ENCODE data around the gene POLRMT.
"Not testable (repeated sequence)": the region's sequence is repeated elsewhere in the genome, so short reads cannot be mapped to it uniquely, and the experiment has no call there.

The POLRMT gene

GRCh38 chr19:626566-626965 lies 6.8 kb downstream of the POLRMT start:
- DNase-seq (ENCODE audit: low read depth), result not testable (repeated sequence)

- no peak for DNase-seq (ENCODE audit: low read depth)
Observed at GRCh38 chr19:625257-625656, 8.1 kb downstream of the POLRMT start.

- DNase-seq (ENCODE audit: low read depth), result no peak
Observed at GRCh38 chr19:624433-625109, 8.8 kb downstream of the POLRMT start.

- peak; percentile 87 for DNase-seq (ENCODE audit: low read depth)
Observed at GRCh38 chr19:623974-624373, 9.4 kb downstream of the POLRMT start.

GRCh38 chr19:623175-623916 lies 10.0 kb downstream of the POLRMT start:
- no peak for DNase-seq (ENCODE audit: low read depth)

DNA sequence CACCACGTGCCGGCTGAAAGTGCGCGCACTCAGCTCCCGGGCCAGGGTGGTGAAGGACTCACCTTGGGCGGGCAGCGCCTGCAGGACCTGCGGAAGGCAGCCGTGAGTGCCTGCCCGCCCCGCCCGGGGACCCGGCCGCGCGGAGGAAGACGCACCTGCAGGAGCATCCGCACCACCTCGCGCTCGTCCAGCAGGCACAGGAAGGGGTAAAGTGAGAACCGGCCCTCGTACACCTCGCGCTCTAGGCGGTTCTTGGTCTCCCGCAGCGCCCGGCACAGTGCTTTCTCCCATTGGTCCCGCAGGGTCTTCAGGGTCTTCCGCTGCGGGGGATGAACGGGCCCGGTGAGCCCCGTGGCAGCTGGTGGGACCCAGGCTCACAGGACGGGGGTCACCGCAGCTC lies 10.7 kb downstream of the POLRMT start:
- no peak for DNase-seq (ENCODE audit: low read depth)

- DNase-seq (ENCODE audit: low read depth), result no peak
Observed at GRCh38 chr19:621819-622218, 11.5 kb downstream of the POLRMT start.

DNA sequence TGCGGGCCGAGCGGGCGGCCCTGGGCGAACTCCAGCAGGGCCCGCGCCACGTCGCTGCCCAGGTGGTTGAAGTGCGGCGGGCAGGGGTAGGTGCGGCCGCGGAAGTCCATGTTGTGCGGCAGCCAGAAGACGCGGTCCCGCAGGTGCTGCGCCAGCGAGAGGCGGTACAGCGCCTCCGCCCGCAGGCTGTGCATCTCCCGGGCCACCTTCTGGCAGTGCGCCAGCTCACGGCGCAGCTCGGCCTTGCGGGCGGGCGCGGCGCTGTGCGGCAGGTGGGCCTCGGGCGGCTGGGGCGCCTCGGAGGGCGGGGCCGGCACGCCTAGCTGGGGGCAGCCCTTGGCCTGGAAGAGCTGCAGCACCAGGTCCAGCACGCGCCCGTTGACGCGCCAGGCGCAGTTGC lies 12.1 kb downstream of the POLRMT start:
- not testable (repeated sequence) for DNase-seq (ENCODE audit: low read depth)

DNA sequence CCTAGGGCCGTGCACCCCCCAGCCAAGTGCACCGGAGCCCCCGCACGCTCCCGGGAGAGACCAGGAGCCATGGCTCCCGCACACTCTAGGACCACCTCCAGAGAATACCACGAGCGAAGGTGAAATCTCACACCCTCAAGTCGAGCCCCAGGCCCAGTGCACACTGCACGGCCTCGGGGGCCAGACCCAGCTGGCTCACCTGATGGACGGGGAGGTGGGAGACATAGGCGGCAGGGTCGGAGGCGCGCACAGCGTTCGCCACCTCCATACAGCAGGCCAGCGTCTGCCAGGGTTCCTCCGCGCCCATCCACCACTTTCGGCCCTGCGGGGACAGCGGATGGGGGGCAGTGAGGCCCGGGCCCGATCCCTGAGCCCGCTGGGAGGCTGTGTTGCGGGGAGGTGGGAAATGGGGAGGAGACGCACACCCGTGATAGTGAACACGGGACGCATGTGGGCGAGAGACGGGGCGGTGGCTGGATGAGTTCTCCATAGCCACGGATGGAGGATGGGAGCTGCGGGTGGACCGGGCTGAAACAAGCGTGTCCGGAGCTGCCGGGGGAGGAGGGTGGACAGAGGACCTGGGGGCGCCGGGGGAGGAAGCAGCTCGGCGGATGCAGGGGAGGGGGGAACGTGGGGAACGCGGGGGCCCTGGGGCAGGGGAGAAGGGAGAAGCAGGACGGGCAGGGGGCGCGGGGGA lies 13.0 kb downstream of the POLRMT start:
- DNase-seq (ENCODE audit: low read depth), result no peak

DNA sequence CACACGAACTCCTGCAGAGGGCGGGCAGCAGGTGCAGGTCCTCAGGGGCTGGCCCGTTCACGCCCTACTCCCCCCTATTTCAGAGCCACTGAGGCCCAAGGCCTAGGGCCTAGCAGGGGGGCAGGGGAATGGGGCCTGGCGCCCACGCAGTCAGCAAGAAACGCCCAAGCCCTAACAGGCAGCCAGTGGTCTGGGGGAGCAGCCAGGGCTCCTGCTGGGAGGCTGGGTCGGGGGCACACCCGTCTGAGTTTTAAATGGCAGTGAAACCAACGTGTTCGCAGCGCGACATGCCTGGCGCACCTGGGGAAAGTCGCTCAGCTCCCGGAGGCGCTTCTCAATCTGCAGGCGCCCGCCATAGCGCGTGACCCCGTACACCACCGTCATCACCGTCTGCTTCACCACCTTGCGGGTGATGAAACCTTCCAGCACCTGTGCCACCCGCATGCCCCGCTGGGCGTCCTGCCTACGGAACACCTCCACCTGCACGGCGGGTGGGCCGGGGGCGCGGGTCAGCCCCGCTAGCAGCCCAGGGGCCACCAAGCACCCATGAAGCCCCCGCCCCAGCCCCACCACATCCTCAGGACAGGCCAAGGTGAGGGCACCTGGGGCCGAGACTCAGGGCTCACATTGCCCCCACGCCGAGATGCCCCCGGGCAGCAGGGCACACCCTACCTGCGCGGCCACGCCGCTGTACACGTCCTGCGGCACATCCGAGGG lies 13.9 kb downstream of the POLRMT start:
- no peak for DNase-seq (ENCODE audit: low read depth)

GRCh38 chr19:618674-619285 lies 14.6 kb downstream of the POLRMT start:
- no peak for DNase-seq (ENCODE audit: low read depth)

DNA sequence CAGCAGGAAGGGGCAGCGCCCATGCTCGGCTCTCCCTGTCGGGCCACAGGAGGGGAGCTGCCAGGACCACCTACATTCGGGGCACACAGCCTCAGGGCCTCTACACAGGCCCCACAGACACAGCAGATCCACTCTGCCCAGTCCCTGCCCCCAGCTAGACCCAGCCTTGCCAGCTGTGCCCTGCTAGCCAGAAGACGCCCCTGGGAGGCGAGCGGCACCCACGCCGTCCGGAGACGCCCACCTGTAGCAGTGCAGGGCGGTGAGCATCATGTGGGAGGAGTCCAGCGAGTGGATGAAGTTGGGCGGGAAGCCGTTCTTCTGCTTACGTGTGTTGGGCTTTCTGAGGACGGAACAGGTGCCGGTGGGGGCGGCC lies 15.1 kb downstream of the POLRMT start:
- no peak for DNase-seq (ENCODE audit: low read depth)

GRCh38 chr19:617551-618246 lies 15.6 kb downstream of the POLRMT start:
- DNase-seq (ENCODE audit: low read depth), result no peak

DNA sequence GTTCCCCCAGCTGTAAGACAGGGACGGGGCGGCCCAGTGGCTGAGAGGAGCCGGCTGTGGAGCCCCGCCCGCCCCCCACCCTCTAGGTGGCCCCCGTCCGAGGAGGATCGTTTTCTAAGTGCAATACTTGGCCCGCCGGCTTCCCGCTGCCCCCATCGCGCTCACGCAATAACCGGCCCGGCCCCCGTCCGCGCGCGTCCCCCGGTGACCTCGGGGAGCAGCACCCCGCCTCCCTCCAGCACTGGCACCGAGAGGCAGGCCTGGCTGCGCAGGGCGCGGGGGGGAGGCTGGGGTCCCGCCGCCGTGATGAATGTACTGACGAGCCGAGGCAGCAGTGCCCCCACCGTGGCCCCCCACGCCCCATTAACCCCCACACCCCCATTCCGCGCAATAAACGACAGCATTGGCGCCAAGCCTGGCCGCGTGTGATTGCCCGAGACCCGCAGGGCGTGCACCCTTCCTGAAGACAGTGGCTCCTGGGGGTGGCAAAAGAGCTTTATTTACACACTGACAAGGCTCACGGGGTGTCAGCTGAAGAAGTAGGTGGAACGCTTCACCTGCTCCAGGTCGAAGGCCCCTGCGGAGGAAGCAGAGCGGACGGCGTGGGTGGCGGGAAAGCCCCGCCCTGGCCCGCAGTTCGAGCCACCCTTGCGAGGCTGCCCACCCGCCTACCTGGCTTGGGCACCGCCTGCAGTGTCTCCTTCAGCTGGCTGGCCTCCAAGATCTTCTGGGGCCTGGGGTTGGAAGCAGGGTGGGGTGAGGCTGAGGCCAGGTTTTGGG lies 16.4 kb downstream of the POLRMT start:
- no peak for DNase-seq (ENCODE audit: low read depth)

GRCh38 chr19:616062-616700 lies 17.2 kb downstream of the POLRMT start:
- no peak for DNase-seq (ENCODE audit: low read depth)

GRCh38 chr19:615619-616018 lies 17.7 kb downstream of the POLRMT start:
- no peak for DNase-seq (ENCODE audit: low read depth)

DNA sequence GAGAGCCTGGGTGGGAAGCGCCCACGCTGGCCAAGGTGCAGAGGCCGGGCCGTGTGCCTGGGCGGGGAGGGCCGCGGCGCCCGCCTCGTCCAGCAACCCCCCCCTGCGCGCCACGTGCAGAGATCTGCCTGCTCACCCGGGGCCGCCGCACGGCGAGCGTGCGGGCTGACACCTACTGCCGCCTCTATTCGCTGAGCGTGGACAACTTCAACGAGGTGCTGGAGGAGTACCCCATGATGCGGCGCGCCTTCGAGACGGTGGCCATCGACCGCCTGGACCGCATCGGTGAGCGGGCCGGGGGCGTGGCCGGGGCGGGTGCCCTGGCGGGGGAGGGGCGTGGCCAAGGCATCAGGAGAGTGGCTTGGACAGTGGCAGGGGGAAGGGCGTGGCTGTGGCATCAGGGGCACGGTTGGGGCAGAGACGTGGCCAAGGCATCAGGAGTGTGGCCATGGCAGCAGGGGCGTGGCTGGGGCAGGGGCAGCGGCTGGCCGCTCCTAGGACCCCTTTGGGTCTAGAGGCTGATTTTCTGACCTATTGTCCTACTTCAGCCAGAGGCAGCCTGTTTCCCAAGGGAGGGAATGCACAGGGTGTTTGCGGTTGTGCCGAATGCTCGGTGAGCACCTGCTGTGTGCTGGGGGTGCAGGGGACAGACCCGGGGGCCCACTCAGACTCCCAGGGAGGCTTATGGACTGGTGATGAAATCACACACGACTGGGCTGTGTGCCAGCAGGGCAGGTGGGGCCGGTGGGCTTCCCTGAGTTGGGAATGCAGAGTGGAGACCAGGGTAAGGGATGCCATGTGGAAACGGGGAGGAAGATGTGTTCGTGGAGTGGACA lies 19.4 kb downstream of the POLRMT start:
- no peak for DNase-seq (ENCODE audit: low read depth)

DNA sequence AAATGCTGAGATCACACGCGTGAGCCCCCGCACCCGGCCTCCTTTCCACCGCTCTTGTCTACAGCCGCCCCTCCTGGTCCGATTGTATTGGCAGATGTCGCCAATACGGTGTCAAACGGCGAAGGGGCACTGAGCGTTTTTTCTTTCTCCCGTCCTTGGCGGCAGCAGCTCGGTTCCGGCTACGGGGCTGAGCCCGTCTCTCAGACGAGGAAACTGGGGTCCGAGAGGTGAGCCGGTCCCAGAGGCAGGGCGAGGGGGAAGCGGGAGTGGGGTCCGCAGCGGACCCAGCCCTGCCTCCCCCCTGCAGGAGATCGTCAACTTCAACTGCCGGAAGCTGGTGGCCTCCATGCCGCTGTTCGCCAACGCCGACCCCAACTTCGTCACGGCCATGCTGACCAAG lies 20.4 kb downstream of the POLRMT start:
- DNase-seq (ENCODE audit: low read depth), result no peak

- peak; percentile 98 for DNase-seq (ENCODE audit: low read depth)
Observed at GRCh38 chr19:611481-611868, 21.9 kb downstream of the POLRMT start.

Measured in ELR (cell line).